ENCODE measurements around the gene TFF2.
A peak's percentile ranks its signal among the peaks of the same experiment; 100 is the strongest.

Gene TFF2

GRCh38 chr21:42302076-42302650 is 48.6 kb downstream of the TFF2 start:
- DNase-seq, result no peak

GRCh38 chr21:42301371-42302075 is 49.3 kb downstream of the TFF2 start:
- no peak for DNase-seq

GRCh38 chr21:42300956-42301355 is 49.8 kb downstream of the TFF2 start:
- DNase-seq, result no peak

GRCh38 chr21:42300045-42300583 is 50.7 kb downstream of the TFF2 start:
- no peak for DNase-seq

- DNase-seq, result peak; percentile 49
Observed at GRCh38 chr21:42299324-42300044, 51.3 kb downstream of the TFF2 start.

GRCh38 chr21:42298657-42299056 is 52.1 kb downstream of the TFF2 start:
- DNase-seq, result no peak

GRCh38 chr21:42298237-42298636 is 52.6 kb downstream of the TFF2 start:
- DNase-seq, result no peak

GRCh38 chr21:42297377-42297776 is 53.4 kb downstream of the TFF2 start:
- no peak for DNase-seq

GRCh38 chr21:42296501-42296900 is 54.3 kb downstream of the TFF2 start:
- peak; percentile 45 for DNase-seq

All from suppressor macrophage treated with lipopolysaccharide for 4 hours (primary cell).